Spleen (tissue), 7 donors: Measurements from ENCODE around the gene AP4E1.

Experiments
- CTCF ChIP-seq, 11 experiments: fragments of 200-600 bp in 7 of 11; fragments of 450-650 bp in 4 of 11; sonication (generic) in 4 of 11; IDR thresholded peaks in 8 of 11; conservative IDR thresholded peaks in 3 of 11; 1 replicate in 7 of 11; 2 replicates in 4 of 11; pipeline versions ENCODE4 v1.4.0 to v1.8.0; 2016 to 2021; ENCODE audit warnings: antibody characterized with exemption in 11 of 11, inconsistent platforms in 4 of 11, mild to moderate bottlenecking in 1 of 11
- POLR2AphosphoS5 ChIP-seq, 3 donors: sonication (generic); formaldehyde crosslinking; IDR thresholded peaks; one replicate each; pipeline ENCODE4 v1.5.1; 2017; ENCODE audit warnings: antibody characterized with exemption in 3 of 3
- donor health status: DM: no; HTN: no; CAD: no; lungs with moderate emphysema.
- donor health status: DM: no; HTN: no; CAD: no.
- donor health status: DM: no; HTN: no; CAD: no.

GRCh38 chr15:50940506-50940905 is 32.0 kb downstream of the AP4E1 start:
- TF ChIP-seq CTCF (IDR thresholded peaks at IDR 0.05 in 8 of 11, conservative IDR thresholded peaks at IDR 0.05 in 3 of 11): no peak
- no peak for TF ChIP-seq POLR2AphosphoS5 (IDR thresholded peaks at IDR 0.05)
